K562 (cell line): ENCODE measurements around the gene SVEP1. TPM values are rescaled to one million over a fixed set of nuclear protein-coding genes. Genes with fewer than 3 reads are reported as not detected.

Source experiments
- ATAC-seq: fragments of 200-7000 bp; cut with Tn5 transposase; 3 replicates; pipeline ENCODE4 v1.9.1; 2020; ENCODE audit warnings: moderate library complexity
- BruUV-seq: library from RNA; stranded (reverse); fragments of 400-500 nt; replicated peaks from 2 replicates; lab custom pipeline; 2021; lab: Mats Ljungman, UMichigan
- CTCF ChIA-PET: fragments of 300-600 bp; formaldehyde crosslinking; extraction: SDS; loops from one replicate; lab custom pipeline; 2021; ENCODE audit warnings: low intra/inter-chr PET ratio; lab: Yijun Ruan, JAX
- POLR2A ChIA-PET: fragments of 300-600, 350-650 bp; sonication (Branson Sonifier 250); formaldehyde crosslinking; extraction: SDS; loops from one replicate; lab custom pipeline; 2021; ENCODE audit warnings: antibody characterized with exemption, inconsistent platforms; lab: Yijun Ruan, JAX
- DNase-seq, 4 experiments: peaks; one replicate each; pipeline versions ENCODE4 v3.0.0 to v3.0.0-alpha.2; 2011 to 2018; ENCODE audit warnings: low spot score in 3 of 4, mixed read lengths in 3 of 4; ENCODE audit errors: extremely low read depth in 1 of 4
- FAIRE-seq: peaks from 2 replicates; lab custom pipeline; 2011; peaks lifted over from hg19 to GRCh38; lab: Jason Lieb, UNC
- H2AFZ ChIP-seq: 2 replicates; pipeline ENCODE4 v1.6.0; 2011; ENCODE audit warnings: low read depth, low read length, control low read depth, inconsistent platforms
- H3K27ac ChIP-seq: fragments of 200-600 bp; 3 replicates; pipeline ENCODE4 v1.8.0; 2011; ENCODE audit warnings: low read depth, mild to moderate bottlenecking, control low read depth, inconsistent platforms, low read length, moderate library complexity, mixed read lengths; ENCODE audit errors: extremely low read depth
- H3K27me3 ChIP-seq, 2 experiments: fragments of 300-600 bp in 1 of 2; 2 replicates in 1 of 2; 3 replicates in 1 of 2; pipeline versions ENCODE4 v1.6.0 to v1.8.0; 2011; ENCODE audit warnings: inconsistent platforms in 2 of 2, low read length in 2 of 2, mild to moderate bottlenecking in 1 of 2, mixed read lengths in 1 of 2, moderate library complexity in 1 of 2; ENCODE audit not compliant: control insufficient read depth in 2 of 2, insufficient read depth in 2 of 2
- H3K36me3 ChIP-seq: fragments of 300-600 bp; 3 replicates; pipeline ENCODE4 v1.8.0; 2011; ENCODE audit warnings: mild to moderate bottlenecking, low read length, inconsistent platforms; ENCODE audit not compliant: control insufficient read depth, insufficient read depth
- H3K4me1 ChIP-seq, 2 experiments: fragments of 200-600 bp in 1 of 2; replicated peaks in 1 of 2; 2 replicates in 1 of 2; 3 replicates in 1 of 2; pipeline versions ENCODE4 v1.5.1 to v1.8.0; 2011; ENCODE audit warnings: inconsistent platforms in 2 of 2, low read length in 2 of 2, mild to moderate bottlenecking in 1 of 2, mixed read lengths in 1 of 2, moderate library complexity in 1 of 2; ENCODE audit not compliant: control insufficient read depth in 2 of 2, insufficient read depth in 2 of 2
- H3K4me2 ChIP-seq: 2 replicates; pipeline ENCODE4 v1.6.1; 2011; ENCODE audit warnings: low read length, control low read depth, inconsistent platforms, mixed read lengths; ENCODE audit not compliant: insufficient read depth
- H3K4me3 ChIP-seq: fragments of 200-600 bp; sonication (generic), shearing (Covaris generic); 2 replicates; pipeline ENCODE4 v1.5.1; 2016; ENCODE audit warnings: control low read depth, inconsistent platforms
- H3K79me2 ChIP-seq: fragments of 200-600 bp; 3 replicates; pipeline ENCODE4 v1.8.0; 2011; ENCODE audit warnings: low read length, inconsistent platforms; ENCODE audit not compliant: control insufficient read depth, insufficient read depth
- H3K9ac ChIP-seq, 2 experiments: 2 replicates each; pipeline versions ENCODE4 v1.6.0 to v1.6.1; 2011; ENCODE audit warnings: low read depth in 2 of 2, low read length in 2 of 2, control low read depth in 1 of 2, inconsistent platforms in 1 of 2, mild to moderate bottlenecking in 1 of 2, mixed read lengths in 1 of 2; ENCODE audit not compliant: insufficient read depth in 1 of 2
- H3K9me1 ChIP-seq: one replicate; pipeline ENCODE4 v1.6.0; 2011; ENCODE audit warnings: inconsistent platforms, mild to moderate bottlenecking, low read length, moderate library complexity; ENCODE audit not compliant: control insufficient read depth, insufficient read depth
- H3K9me3 ChIP-seq: replicated peaks from 2 replicates; pipeline ENCODE4 v1.5.1; 2011; ENCODE audit warnings: low read depth, low read length, inconsistent platforms; ENCODE audit not compliant: control insufficient read depth, insufficient read depth
- H4K20me1 ChIP-seq: replicated peaks from 2 replicates; pipeline ENCODE4 v1.6.1; 2011; ENCODE audit warnings: low read length, inconsistent platforms, mixed read lengths; ENCODE audit not compliant: control insufficient read depth, insufficient read depth
- GATAD2A ChIP-seq: fragments of 450-650 bp; IDR thresholded peaks from 2 replicates; pipeline ENCODE4 v1.6.1; 2017
- SMC3 ChIP-seq: conservative IDR thresholded peaks from 2 replicates; pipeline ENCODE4 v1.6.1; 2011; ENCODE audit warnings: low read depth, low read length, improper control_type of control experiment; ENCODE audit not compliant: insufficient read depth
- ZKSCAN8 ChIP-seq: fragments of 200-800 bp; sonication (Bioruptor generic); IDR thresholded peaks from 2 replicates; pipeline ENCODE4 v1.6.1; 2016; ENCODE audit warnings: missing genetic modification characterization, missing compliant biosample characterization
- ZNF561 ChIP-seq: fragments of 450-650 bp; formaldehyde crosslinking; conservative IDR thresholded peaks from 2 replicates; pipeline ENCODE4 v1.4.0; 2020; ENCODE audit warnings: mild to moderate bottlenecking, moderate library complexity
- WGBS: fragments of 100-300 bp; shearing (Covaris generic); methylation state at CpG from one replicate; pipeline ENCODE4 v1.1.6; 2016; ENCODE audit warnings: low coverage, mixed read lengths; ENCODE audit not compliant: insufficient coverage; ENCODE audit errors: missing lambda C conversion rate; 5-methylcytosine and 5-hydroxymethylcytosine counted together
- in situ Hi-C: fragments of 300-500 bp; cut with MboI; formaldehyde crosslinking; loops from 4 replicates; pipeline ENCODE4 v1.15.0; 2018; ENCODE audit warnings: inconsistent platforms, mixed read lengths
- intact Hi-C: fragments of 100-400 bp; cut with micrococcal nuclease; formaldehyde crosslinking; loops from 2 replicates; pipeline ENCODE4 v1.14.2; 2022
- polyA plus RNA-seq, 8 experiments: library from polyadenylated mRNA; depleted of rRNA in 4 of 8; stranded (reverse) in 5 of 8; unstranded in 3 of 8; fragments of >200 nt; fragmentation: Nextera tagmentation in 2 of 8; fragmentation: Illumina TruSeq in 1 of 8; extraction: Ambion mirVana in 2 of 8; extraction: Trizol in 1 of 8; gene quantifications; 2 replicates each; pipeline versions ENCODE4 v1.2.1 to v1.2.3, GENCODE V29; 2011 to 2014; ENCODE audit warnings: inconsistent platforms in 1 of 8, missing spikeins in 1 of 8
- total RNA-seq, 7 experiments: library from RNA; depleted of rRNA in 6 of 7; stranded (reverse); fragments of >200 nt in 6 of 7; fragmentation: Illumina TruSeq in 2 of 7; extraction: Trizol in 2 of 7; gene quantifications; 2 replicates each; pipeline versions ENCODE4 v1.2.1 to v1.2.3, GENCODE V29; 2011 to 2021; ENCODE audit warnings: low replicate concordance in 1 of 7
- TF ChIP-seq, protein P1 (sequence below): fragments of 250-450 bp; sonication (Bioruptor Pico); IDR thresholded peaks from 2 replicates; pipeline ENCODE4 v1.4.0; 2020
- TF ChIP-seq, protein P2 (sequence below): IDR thresholded peaks from 2 replicates; pipeline ENCODE4 v1.6.1; 2011; ENCODE audit warnings: borderline replicate concordance, low read depth, mild to moderate bottlenecking, moderate library complexity, low read length; ENCODE audit not compliant: insufficient read depth, poor library complexity, severe bottlenecking

The SVEP1 gene
- total and polyA plus RNA-seq, 9 of the 15 experiments (the other 6 are each of a cell fraction or from before 2014, with no cell fraction given) = 0.20 to 0.84 (median 0.43) TPM

DNA sequence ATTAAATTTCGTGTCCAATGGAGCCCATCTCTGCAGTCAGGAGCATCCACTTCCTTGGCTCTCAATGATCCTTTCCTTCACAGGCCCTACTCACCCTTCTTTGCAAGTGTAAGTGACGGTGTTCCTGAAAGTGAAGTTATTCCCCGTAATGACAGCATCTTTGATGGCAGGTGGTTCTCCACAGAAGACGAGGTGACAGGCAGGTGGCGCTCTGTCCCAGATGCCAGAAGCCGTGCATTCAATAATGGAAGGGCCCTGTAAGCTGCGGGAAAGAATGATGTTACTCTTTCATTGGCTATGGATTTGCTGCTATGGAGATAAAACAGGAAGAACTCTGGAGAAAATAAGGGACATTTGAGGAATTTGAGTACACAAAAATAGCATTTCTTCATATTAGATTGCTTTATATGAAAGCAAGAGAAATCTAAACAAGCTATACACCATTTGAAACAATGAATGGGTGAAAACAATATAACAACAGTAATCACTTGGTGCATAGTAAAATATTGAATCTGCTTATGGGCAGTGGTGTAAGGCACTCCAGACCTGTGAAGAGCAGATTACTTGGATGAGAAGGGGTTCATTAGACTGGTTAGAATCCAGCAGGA lies 151.9 kb downstream of the SVEP1 start:
- ChIA-PET CTCF (no interaction called here), POLR2A (no interaction called here)
- WGBS = 3% methylated on average over 7 of the region's 7 CpGs
- H3K4me1 ChIP-seq = peaks cover 0 to 11% of the 10 kb centered on the region in 2 experiments; a peak in 2 of 5 replicates
- no peaks in the 10 kb centered on the region for H3K27me3 ChIP-seq
- in situ Hi-C loops = no loop called here
- H3K27ac ChIP-seq = no peak overlapping the region
- intact Hi-C loops = loop anchor here (5.0 to 10.0 kb wide), 3 partner anchors 85 to 243 kb away; no protein-coding TSS in a partner anchor
- ATAC-seq (peak; percentile 91), FAIRE-seq (peak; percentile 79), DNase-seq (peak; percentile 22 to 66 (median 36))
- H3K9me3 ChIP-seq = no peaks in the 10 kb centered on the region
- H2AFZ ChIP-seq = no peak overlapping the region
- no peak overlapping the region for H3K4me3 ChIP-seq
- no peaks in the 10 kb centered on the region for H3K79me2 ChIP-seq
- H3K36me3 ChIP-seq = no peaks in the 10 kb centered on the region
- H3K9ac ChIP-seq = no peak overlapping the region
- no TSS peak for BruUV-seq
- H3K9me1 ChIP-seq = no peaks in the 10 kb centered on the region
- H3K4me2 ChIP-seq = no peak overlapping the region
- H4K20me1 ChIP-seq = peaks cover 3% of the 10 kb centered on the region; the same call in 1 of the 2 replicates
- TF ChIP-seq, protein P1, sequence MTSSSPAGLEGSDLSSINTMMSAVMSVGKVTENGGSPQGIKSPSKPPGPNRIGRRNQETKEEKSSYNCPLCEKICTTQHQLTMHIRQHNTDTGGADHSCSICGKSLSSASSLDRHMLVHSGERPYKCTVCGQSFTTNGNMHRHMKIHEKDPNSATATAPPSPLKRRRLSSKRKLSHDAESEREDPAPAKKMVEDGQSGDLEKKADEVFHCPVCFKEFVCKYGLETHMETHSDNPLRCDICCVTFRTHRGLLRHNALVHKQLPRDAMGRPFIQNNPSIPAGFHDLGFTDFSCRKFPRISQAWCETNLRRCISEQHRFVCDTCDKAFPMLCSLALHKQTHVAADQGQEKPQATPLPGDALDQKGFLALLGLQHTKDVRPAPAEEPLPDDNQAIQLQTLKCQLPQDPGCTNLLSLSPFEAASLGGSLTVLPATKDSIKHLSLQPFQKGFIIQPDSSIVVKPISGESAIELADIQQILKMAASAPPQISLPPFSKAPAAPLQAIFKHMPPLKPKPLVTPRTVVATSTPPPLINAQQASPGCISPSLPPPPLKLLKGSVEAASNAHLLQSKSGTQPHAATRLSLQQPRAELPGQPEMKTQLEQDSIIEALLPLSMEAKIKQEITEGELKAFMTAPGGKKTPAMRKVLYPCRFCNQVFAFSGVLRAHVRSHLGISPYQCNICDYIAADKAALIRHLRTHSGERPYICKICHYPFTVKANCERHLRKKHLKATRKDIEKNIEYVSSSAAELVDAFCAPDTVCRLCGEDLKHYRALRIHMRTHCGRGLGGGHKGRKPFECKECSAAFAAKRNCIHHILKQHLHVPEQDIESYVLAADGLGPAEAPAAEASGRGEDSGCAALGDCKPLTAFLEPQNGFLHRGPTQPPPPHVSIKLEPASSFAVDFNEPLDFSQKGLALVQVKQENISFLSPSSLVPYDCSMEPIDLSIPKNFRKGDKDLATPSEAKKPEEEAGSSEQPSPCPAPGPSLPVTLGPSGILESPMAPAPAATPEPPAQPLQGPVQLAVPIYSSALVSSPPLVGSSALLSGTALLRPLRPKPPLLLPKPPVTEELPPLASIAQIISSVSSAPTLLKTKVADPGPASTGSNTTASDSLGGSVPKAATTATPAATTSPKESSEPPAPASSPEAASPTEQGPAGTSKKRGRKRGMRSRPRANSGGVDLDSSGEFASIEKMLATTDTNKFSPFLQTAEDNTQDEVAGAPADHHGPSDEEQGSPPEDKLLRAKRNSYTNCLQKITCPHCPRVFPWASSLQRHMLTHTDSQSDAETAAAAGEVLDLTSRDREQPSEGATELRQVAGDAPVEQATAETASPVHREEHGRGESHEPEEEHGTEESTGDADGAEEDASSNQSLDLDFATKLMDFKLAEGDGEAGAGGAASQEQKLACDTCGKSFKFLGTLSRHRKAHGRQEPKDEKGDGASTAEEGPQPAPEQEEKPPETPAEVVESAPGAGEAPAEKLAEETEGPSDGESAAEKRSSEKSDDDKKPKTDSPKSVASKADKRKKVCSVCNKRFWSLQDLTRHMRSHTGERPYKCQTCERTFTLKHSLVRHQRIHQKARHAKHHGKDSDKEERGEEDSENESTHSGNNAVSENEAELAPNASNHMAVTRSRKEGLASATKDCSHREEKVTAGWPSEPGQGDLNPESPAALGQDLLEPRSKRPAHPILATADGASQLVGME (CRISPR knock-in tag) = no peak
- TF ChIP-seq, protein P2, sequence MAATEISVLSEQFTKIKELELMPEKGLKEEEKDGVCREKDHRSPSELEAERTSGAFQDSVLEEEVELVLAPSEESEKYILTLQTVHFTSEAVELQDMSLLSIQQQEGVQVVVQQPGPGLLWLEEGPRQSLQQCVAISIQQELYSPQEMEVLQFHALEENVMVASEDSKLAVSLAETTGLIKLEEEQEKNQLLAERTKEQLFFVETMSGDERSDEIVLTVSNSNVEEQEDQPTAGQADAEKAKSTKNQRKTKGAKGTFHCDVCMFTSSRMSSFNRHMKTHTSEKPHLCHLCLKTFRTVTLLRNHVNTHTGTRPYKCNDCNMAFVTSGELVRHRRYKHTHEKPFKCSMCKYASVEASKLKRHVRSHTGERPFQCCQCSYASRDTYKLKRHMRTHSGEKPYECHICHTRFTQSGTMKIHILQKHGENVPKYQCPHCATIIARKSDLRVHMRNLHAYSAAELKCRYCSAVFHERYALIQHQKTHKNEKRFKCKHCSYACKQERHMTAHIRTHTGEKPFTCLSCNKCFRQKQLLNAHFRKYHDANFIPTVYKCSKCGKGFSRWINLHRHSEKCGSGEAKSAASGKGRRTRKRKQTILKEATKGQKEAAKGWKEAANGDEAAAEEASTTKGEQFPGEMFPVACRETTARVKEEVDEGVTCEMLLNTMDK = peak; percentile 21
- TF ChIP-seq ZKSCAN8 = no peak
- TF ChIP-seq SMC3 = 0 out of 2 replicates have a peak, but pooled peaks have one; percentile 29
- no peak for TF ChIP-seq GATAD2A
- no peak for TF ChIP-seq ZNF561 (CRISPR knock-in tag)
